ENCODE data around the gene GALNT1.

GRCh38 chr18:35713545-35713944 lies 132.0 kb downstream of the GALNT1 start:
- TF ChIP-seq CTCF (IDR thresholded peaks at IDR 0.05) (no peak), POLR2A (IDR thresholded peaks at IDR 0.05) (no peak), POLR2AphosphoS5 (IDR thresholded peaks at IDR 0.05; ENCODE audit: insufficient read depth in 1 of 2, low read depth in 1 of 2) (no peak)

Measured in vagina (tissue), 2 donors.